Mucosa of gallbladder (tissue), 1 donor: Measurements from ENCODE around the gene NPTXR. TPM values are rescaled to one million over a fixed set of nuclear protein-coding genes. Genes with fewer than 3 reads are reported as not detected.

Experiments
- DNase-seq: peaks from one replicate; pipeline ENCODE4 v3.0.0-alpha.2; 2020; ENCODE audit warnings: low spot score
- total RNA-seq: library from RNA; stranded (reverse); gene quantifications from one replicate; pipeline ENCODE4 v1.2.1, GENCODE V29; 2021
- donor health status: DM: no; HTN: no; CAD: no.

The NPTXR gene
- total RNA-seq, 1 donor from 2014 or later: 15.0 TPM

GRCh38 chr22:38853196-38853651, 9.4 kb upstream of the NPTXR start:
- DNase-seq: no peak

- DNase-seq: no peak
These were observed 8.7 kb upstream of the NPTXR start for GRCh38 chr22:38852522-38852921.

- no peak for DNase-seq
These were observed 7.4 kb upstream of the NPTXR start for GRCh38 chr22:38850941-38851849.

GRCh38 chr22:38850399-38850798, 6.6 kb upstream of the NPTXR start:
- DNase-seq: no peak

- DNase-seq: no peak
These were observed 6.0 kb upstream of the NPTXR start for GRCh38 chr22:38849811-38850210.

GRCh38 chr22:38846412-38846811, 2.6 kb upstream of the NPTXR start:
- DNase-seq: no peak

GRCh38 chr22:38845004-38845740, 1.3 kb upstream of the NPTXR start:
- DNase-seq: no peak

GRCh38 chr22:38844315-38845003, 631 bp upstream of the NPTXR start:
- DNase-seq: no peak

- no peak for DNase-seq
These were observed 599 bp downstream of the NPTXR start for GRCh38 chr22:38843201-38843656.

GRCh38 chr22:38842512-38843200, 1.2 kb downstream of the NPTXR start:
- DNase-seq: no peak

- DNase-seq: no peak
These were observed 2.2 kb downstream of the NPTXR start for GRCh38 chr22:38841635-38842034.

- no peak for DNase-seq
These were observed 2.6 kb downstream of the NPTXR start for GRCh38 chr22:38841211-38841610.

- DNase-seq: no peak
These were observed 3.7 kb downstream of the NPTXR start for GRCh38 chr22:38840129-38840528.

GRCh38 chr22:38839686-38840085, 4.1 kb downstream of the NPTXR start:
- DNase-seq: no peak

- no peak for DNase-seq
These were observed 6.4 kb downstream of the NPTXR start for GRCh38 chr22:38837414-38837928.

- no peak for DNase-seq
These were observed 7.9 kb downstream of the NPTXR start for GRCh38 chr22:38835888-38836301.

- DNase-seq: no peak
These were observed 8.8 kb downstream of the NPTXR start for GRCh38 chr22:38834991-38835390.

- DNase-seq: no peak
These were observed 9.4 kb downstream of the NPTXR start for GRCh38 chr22:38834215-38834953.

GRCh38 chr22:38833061-38833460, 10.8 kb downstream of the NPTXR start:
- no peak for DNase-seq
